DOHH2 (cell line): ENCODE data around the gene ARL6IP6.

ENCODE experiments used
- EZH2phosphoT487 ChIP-seq: fragments of 200-600 bp; sonication (generic); IDR thresholded peaks from 2 replicates; pipeline ENCODE4 v1.6.1; 2017; ENCODE audit warnings: borderline replicate concordance, mild to moderate bottlenecking, antibody characterized with exemption, low read length, moderate library complexity, mixed read lengths
- TF ChIP-seq, protein P1 (sequence below): fragments of 200-600 bp; sonication (generic); IDR thresholded peaks from one replicate; pipeline ENCODE4 v1.5.1; 2014; ENCODE audit warnings: antibody characterized with exemption, mild to moderate bottlenecking, low read depth, low read length; ENCODE audit not compliant: poor library complexity, severe bottlenecking

DNA sequence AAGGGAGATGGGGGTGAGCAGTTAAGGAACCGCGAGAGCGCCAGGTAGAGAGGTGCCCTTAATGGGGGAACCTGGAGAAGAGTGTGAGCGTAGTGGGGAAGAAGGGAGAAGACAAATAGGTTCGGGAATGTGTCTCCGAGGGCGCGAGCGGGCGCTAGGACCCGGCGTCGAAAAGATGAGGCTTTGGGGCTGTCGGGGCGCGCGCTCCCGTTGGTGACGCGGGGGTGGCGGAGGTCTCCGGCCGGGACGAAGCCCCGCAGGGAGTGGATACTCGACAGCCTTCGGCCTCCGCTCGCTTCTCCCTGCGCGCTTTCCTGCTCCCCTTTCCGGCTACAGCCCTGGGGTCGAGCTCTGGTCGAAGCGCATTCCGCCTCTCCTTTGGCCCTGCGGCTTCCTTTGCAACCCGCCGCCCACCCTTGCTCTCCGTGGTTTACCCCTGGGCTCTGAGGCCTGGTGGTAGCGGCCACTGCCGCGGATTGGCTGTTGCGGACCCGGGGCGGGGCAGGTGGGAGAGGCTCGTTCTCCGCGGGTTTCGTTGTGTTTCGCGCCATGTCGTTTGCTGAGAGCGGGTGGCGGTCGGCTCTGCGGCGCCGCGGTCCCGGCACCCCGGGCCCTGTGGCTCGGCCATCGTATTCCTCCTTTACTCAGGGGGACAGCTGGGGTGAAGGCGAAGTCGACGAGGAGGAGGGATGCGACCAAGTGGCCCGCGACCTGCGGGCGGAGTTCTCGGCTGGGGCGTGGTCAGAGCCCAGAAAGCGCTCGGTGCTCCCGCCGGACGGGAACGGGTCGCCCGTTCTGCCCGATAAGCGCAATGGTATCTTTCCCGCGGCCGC lies at the start of gene ARL6IP6:
- TF ChIP-seq, protein P1, sequence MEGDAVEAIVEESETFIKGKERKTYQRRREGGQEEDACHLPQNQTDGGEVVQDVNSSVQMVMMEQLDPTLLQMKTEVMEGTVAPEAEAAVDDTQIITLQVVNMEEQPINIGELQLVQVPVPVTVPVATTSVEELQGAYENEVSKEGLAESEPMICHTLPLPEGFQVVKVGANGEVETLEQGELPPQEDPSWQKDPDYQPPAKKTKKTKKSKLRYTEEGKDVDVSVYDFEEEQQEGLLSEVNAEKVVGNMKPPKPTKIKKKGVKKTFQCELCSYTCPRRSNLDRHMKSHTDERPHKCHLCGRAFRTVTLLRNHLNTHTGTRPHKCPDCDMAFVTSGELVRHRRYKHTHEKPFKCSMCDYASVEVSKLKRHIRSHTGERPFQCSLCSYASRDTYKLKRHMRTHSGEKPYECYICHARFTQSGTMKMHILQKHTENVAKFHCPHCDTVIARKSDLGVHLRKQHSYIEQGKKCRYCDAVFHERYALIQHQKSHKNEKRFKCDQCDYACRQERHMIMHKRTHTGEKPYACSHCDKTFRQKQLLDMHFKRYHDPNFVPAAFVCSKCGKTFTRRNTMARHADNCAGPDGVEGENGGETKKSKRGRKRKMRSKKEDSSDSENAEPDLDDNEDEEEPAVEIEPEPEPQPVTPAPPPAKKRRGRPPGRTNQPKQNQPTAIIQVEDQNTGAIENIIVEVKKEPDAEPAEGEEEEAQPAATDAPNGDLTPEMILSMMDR: no peak
- TF ChIP-seq EZH2phosphoT487: no peak
